HG03378 (cell line): ENCODE data around the gene CTNNA2.
"Not testable (repeated sequence)": the region's sequence is repeated elsewhere in the genome, so short reads cannot be mapped to it uniquely, and the experiment has no call there.

Source experiments
- ATAC-seq: cut with Tn5 transposase; IDR thresholded peaks from one replicate; pipeline ENCODE4 v1.9.1; 2021; ENCODE audit warnings: mild to moderate bottlenecking, moderate library complexity; ENCODE audit not compliant: unreplicated experiment

CTNNA2 gene

DNA sequence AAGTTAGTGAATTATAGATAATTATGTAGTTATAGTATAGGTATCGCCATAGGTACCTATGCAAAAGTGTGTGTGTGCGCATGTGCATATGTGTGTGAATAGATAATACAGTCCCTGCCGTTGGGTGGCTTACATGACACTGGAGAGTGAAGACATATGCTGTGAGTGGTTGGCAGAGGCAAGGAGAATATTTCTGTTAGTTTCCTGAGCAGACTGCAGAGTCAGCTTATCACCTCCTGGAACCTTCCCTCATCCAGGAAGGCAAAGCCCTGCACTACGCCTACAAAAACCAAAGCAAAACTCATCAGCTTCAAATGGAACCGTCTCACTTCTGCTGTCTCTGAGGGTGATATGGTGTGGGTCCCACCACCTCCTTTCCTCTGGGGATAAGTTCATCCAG lies 609.8 kb downstream of the CTNNA2 start:
- ATAC-seq = no peak

DNA sequence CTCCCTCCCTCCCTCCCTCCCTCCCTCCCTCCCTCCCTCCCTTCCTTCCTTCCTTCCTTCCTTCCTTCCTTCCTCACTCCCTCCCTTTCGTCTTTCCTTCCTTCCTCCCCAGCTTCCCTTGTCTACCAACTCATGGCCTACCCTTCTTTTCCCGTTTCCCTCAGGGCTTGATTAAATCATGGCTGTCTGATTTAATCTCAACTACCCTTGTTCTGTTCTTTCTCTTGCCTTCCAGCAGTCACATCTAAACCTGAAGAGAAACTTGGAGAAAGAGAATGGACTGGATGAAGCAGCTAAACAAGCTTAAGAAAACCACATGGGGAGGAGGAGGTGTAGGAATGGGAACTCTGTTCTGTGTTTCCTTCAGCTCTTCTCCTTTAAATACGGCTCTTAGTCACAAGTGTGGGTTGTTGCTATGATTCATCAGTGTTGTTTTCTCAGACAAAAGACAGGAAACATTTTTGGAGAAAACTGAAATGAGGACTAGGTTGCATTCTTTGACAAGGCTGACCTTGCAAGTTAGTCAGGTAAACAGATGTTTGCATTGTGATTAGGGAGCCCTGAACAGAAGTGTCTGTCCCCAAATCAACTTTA lies 613.8 kb downstream of the CTNNA2 start:
- no peak for ATAC-seq

DNA sequence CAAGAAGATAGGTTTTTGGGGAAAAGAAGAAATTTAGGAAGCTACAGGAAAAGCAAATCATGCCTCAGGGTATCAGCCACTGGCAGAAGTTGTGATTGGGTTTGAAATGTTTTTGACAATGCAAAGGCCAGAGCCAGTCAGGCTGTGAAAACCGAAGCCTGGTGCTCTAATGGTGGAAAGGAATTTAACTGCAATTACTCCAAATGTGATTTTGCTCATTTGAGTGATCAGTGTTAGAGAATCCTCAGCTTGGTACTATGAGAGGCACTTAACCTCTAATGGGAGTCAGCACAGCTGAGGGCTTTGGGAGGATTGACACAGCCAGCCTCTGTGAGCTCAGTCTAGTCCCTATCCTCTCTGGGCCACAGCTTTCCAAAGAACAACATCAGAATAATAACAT lies 615.2 kb downstream of the CTNNA2 start:
- no peak for ATAC-seq

DNA sequence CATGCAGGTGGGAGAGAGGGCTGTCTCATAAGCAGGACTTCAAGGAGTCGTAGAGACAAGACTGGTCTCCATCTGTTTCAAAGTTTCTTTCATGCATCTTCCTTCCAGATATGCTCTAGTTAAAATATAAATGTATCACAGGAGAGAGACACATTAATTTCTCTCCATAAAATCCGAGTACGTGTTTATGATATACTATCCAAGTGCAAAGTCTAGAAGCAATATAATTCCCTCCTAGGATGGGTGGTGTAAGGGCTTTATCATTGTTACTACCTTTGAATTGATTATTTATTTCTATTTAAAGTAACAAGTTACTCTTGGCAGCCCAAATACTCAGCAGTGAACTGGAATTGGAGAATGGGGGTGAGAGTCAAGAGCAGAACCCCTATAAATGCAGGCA lies 619.4 kb downstream of the CTNNA2 start:
- ATAC-seq = no peak

DNA sequence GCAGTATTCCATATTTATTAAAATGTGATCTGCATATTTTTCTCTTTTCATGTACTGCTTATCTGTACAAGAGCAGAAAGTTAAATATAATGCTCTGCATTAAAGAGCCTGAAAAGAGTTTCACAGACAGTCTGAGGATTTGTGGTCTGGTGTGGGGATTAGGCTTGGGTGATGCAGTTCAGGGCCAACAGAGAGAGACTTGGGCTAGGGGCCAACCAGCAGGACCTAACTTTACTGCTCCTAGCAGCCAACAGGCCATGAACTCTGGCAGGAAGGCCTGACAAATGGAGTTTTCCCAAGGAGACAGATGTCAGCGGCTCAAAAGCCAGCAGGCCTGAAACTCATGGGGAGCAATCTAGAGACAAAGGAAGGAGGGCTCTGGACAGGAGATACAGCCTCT lies 622.1 kb downstream of the CTNNA2 start:
- ATAC-seq = no peak

DNA sequence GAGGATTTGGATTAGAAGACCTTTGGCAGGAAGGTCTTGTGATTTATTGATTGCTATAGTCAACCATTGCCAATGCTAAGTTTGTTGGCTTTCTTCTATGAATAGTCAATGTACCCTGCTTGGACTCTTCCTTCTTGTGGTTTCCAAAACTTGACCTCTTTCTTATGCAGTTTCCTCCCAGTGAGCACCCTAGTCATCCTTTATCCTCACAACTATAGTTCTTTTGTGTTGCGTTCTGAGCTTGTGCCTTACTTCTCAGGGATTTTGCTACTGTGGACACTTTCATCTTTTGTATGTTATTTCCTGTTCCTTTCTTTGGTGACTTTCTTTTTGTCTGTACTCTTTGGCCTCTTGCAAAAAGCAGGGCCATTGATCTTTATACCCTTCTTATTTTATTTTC lies 623.5 kb downstream of the CTNNA2 start:
- no peak for ATAC-seq

DNA sequence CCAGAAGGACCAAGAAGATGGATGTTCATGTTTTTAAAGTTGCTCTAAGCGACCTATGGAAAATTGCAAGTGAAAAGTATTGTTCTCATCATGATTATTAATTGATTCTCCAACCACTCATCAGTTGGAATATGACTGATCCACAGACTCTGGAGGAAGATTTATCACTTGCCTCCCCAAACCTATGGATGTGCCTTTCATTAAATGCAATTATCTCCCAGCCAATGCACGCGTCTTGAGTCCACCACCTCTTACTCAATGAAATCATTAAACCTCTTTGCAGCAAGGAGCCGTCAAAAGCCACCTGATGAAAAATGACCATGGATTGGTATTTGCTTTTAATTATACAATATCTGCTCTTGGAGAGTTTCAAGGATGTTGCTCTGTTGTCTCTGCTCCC lies 626.1 kb downstream of the CTNNA2 start:
- no peak for ATAC-seq

DNA sequence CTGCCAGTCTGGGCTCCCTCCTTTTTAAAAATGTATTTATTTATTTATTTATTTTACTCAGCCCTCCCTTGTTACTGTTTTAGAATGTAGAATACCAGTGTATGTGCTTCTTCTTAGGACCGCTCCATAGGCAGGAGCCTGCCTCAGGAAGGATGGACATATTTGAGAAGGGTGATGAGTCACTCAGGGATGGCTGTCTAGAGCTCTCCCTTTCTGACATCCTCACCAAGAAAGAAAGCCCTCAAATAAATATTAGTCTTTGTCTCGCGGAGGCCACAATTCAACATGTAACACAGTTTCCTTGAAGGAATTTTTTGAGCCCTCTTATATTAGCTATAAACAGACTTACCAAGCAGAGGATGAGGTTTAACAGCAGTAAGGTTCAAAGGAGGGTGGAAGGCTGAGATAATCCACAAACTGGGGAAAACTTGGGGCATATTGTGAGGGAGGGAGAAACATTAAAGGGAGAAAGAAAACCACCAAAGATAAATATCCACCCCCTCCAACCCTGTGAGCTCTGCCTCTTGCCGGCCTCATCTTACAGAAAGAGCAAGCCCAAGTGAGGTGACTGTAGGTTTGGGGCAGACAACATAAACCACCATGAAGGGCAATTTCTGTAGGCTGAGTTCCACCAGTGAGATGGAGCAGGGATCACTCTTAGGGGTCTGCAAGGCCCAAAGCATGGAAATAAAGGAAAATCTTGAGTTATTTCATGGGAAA lies 628.3 kb downstream of the CTNNA2 start:
- no peak for ATAC-seq

DNA sequence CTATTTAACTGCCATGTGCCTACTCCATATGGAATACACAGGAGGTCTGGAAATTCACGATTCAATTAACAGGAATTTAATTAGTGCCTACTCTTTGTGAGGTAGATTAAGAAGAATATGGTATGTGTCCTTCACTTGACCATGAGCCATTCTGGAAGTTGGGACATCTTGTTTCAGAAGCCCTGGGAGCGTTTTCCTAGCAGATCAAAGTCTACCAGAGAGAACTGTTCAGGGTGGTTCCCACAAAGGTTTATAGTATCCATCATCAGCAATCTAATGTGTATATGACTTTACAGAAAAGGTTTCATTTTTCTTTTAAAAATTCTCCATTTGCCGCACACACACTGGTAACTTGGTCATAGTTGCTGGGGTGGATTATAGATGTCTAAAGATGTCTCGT lies 632.6 kb downstream of the CTNNA2 start:
- ATAC-seq = no peak

DNA sequence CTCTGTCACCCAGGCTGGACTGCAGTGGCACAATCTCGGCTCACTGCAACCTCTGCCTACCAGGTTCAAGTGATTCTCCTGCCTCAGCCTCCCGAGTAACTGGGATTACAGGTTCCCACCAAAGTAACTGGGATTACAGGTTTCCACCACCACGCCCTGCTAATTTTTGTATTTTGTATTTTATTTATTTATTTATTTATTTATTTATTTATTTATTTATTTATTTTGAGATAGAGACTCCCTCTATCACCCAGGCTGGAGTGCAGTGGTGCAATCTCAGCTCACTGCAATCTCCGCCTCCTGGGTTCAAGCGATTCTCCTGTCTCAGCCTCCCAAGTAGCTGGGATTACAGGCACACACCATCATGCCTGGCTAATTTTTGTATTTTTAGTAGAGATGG lies 633.9 kb downstream of the CTNNA2 start:
- ATAC-seq = not testable (repeated sequence)

DNA sequence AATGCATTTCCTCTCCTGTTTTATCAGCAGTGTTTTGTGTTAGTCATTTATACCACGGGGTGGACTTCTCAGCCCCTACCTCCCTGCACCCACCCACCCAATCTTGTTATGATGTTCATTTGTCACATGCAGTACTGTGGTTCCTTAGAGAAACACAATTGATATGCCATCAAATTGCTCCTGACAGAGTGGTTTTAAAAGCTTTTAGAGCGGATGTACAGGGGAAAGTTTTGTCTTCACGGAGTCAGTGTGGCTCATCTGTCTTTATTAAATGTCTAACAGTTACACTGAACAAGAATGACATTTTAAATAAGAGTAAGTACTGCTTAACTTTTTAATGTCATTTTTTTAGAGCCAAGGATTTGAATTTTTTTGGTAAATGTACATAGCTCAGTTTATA lies 634.8 kb downstream of the CTNNA2 start:
- ATAC-seq = no peak

DNA sequence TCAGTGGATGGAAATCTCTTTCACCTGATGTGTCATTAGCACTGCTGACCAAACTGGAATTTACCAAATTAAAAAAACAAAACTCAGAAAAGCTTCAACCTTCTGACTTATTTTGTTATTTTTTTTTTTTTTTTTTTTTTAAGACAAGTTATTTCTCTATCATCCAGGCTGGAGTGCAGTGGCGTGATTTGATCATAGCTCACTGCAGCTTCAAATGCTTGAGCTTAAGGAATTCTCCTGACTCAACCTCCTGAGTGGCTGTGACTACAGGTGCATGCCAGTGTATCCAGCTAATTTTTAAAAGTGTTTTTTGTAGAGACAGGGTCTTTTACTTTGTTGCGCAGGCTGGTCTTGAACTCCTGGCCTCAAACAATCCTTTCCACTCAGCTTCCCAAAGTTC lies 636.1 kb downstream of the CTNNA2 start:
- no peak for ATAC-seq

DNA sequence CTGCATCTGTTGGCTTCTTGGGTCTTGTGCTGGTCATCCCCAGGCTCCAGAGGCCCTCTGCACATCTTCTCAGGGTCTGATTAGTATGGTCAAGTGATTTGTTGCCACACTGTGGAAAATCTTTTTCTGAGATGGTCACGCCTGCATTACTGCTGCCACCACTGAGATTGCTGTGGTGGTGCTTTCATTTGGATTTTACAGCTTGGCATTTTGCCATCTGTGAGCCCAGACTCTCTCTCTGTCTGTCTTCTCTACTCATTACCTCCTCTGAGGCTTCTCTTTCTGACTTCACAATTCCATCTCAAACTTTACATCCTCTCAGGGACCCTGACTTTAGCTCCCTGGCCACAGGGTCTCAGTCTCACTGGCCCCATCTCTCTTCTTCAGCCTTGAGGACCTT lies 637.1 kb downstream of the CTNNA2 start:
- ATAC-seq = no peak

DNA sequence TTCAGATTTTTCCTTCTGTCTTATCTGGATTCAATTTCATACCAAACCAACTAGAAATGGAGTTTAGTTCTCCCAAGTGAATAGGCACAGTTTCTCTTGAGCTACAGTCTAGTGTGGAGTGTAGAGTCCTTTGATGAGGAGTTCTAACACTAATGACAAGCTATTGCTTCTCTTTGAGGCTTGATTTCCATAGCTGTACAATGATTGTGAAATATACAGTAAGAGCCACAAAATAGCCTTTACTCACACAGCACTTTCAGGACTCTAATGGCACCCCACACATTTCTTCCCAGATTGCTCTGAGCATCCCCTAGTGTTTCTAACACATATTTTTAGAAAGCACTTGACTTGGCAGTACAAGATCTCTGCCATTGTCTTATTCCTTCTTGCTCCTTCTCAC lies 638.4 kb downstream of the CTNNA2 start:
- no peak for ATAC-seq

DNA sequence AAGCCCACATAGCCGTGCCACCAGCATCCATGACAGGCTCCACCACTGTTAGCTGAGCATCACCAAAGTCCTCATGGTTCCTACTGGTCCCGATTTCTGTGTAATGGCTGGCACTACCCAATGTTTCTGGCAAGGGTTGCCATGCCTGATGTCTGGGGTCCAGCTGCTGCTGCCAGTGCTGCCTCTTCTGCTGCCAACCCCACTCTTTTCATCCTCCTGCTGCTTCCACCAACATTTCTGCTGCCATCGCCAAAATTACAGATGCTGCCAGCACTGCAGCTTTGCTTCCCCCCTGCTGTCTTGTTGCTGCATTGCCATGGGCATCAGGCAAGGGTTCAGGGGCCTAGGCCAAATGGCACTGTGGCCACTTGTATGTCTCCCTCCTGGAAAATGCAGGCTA lies 638.8 kb downstream of the CTNNA2 start:
- no peak for ATAC-seq

DNA sequence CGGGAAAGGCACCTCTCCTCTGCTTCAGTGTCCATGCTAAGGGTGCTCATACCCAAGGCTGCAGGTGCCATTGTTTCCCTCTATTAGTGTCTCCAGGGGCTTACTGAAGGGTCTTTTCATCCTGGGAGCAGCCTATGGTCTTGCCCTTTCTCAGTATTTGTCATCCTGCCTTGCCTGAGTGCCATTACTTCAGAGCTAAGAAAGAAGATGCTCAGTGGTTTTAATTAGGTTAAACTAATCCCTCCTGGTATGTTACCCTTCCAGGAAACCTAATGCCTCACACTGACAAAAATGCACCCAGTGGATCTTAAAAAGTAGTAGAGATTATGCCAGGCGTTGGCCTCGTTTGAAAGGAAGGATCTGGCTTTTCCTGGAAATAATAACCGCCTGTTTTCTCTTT lies 640.3 kb downstream of the CTNNA2 start:
- no peak for ATAC-seq

DNA sequence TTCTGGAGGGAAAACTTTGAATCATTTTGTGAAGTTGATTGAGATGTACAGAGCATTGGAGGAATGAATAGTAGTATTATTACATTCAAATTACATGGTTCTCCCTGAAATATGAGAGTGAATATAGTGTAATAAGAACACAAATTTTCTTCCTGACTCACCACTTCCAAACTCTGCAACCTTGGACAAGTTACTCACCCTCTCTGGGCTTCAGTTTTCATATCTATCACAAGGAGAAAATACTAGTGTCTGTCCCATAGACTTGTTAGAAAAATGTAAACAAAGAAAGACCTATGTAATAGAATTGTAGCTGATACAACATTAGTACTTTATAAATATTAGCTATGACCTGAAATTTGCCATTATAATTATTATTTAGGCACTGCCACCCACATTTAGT lies 640.9 kb downstream of the CTNNA2 start:
- no peak for ATAC-seq

DNA sequence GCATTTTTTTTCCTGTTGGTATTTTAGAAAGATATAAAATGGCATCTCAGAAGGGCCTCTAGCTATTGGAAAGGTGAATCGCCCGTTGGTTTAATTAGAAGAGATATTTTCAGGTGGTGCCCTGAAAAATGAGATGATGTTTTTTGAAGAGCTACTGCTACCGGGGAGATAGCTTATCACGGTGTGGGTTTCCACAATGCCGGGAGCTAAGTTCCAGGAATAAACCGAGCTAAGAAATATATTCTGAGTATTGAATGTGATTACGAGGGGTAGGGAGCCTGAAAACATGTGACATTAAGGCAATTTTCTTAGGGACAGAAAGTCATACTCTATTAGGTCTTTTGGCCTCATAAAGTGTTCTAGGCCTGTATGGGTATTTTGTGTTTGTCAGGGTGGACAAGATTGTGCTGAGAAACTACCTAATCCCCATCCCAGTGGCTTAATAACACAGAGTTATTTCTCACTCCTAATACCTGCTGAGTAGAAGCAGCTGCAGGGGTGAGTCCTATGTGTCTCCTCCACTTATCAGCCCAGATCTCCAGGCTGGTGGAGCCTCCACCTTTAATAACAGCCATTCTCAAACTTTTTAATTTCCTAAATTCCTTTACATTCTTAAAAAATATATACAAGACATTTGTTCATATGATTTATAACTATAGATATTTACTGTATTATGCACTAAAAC lies 641.5 kb downstream of the CTNNA2 start:
- no peak for ATAC-seq

DNA sequence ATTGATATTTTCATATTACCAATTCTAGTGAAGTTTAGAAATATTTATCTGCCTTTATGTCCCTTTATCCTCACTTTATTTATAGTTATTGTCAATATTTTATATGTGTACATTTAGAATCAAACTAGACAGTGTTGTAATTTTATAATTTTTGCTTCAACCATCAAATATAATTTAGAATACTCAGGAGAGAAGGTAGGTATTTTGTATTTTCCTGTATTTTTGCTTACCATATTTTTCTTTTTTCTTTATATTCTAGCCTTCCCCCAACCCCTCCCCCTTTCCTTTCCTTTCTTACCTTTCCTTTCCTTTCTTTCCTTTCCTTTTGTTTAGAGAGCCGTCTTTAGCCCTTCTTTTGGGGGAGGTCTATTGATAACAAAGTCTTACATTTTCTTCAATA lies 651.5 kb downstream of the CTNNA2 start:
- no peak for ATAC-seq

DNA sequence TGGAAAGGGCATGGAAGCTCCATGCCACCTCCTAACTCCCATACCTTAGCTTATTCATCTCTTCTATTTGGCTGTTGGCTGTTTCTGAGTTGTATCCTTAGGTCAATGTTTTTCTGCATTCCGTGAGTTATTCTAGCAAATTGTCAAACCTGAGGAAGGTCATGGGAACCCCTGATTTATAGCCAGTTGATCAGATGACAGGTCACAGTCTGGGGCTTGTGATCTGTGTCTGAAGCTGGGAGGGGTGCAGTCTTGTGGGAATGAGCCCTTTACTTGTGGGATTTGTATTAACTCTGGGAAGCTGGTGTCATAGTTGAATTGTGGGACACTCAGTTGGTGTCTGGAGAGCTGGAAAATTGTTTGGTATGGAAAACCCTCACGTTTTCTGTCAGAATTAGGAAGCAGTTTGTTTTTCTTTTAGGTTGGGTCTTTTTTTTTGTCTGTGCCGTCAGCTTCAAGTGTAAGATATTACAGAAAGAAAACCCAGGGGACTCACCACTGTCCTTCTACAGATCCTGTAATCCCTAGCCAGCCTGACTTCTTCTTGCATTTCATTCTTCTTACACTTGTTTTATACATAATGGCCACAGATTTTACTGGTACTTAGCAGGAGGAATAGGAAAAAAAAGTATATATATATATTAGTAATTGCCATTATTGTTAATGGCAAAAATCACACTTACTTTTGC lies 653.8 kb downstream of the CTNNA2 start:
- ATAC-seq = no peak

DNA sequence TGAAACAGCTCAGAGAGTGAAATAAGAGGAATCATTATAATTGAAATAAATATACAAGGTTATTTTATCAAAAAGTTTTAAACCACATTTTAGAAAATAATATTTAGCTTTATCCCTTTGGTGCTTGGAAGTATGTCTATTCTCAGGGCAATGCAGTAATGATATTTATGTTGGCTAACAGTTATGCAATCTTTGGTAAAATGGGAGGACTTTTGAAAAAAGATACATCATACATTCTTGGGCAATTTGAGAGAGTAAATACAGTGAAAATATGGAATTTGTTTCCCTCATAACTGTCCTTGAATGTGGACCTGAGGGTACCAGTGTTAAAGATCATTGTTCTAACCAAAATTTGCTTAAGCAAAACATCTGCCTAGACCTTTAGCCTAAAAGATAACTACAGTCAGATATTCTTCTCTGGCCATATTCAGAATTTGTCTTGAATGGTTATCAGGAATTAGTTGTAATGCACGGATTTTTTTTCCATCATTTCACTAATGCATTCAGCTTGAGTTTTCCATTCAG lies 654.5 kb downstream of the CTNNA2 start:
- ATAC-seq = no peak

DNA sequence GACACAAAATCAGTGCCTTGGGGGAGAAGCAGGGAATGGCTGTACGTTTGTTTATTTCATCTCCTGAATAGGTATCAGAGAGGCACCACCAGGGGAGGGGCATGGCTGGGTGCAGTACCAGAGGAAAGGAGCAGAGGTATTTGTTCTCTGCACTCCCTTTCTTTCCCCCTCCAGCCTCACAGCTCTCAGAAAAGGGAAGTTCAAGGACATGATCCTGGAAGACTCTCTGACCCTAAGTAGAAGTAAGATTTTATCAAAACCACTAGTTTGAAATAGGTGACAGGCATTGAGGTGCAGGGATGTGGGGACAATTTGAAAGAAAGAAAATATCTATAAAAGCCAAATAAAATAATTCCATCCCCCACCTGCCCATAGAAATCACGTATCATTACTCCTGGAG lies 655.2 kb downstream of the CTNNA2 start:
- ATAC-seq = no peak
